ENCODE measurements around the gene PLEKHA6.

DNA sequence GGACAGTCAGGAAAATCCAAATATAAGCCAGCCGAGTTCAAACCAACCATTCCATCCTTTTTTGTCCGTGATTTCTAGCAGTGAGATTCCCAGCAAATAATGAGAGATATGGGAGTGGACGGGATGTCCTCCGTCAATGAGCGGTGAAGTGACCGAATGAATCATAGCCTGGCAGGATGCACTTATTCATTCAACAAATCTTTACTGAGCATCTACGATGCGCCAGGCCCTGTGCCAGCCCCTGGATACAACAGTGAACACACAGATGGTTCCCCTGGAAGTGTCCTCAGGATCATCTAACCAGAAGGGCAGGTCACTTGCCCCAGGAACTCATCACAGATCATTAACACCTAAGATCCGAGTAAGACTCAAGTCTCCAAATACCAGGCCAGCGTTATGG is 8.2 kb upstream of the PLEKHA6 start:
- TF ChIP-seq, protein P1, sequence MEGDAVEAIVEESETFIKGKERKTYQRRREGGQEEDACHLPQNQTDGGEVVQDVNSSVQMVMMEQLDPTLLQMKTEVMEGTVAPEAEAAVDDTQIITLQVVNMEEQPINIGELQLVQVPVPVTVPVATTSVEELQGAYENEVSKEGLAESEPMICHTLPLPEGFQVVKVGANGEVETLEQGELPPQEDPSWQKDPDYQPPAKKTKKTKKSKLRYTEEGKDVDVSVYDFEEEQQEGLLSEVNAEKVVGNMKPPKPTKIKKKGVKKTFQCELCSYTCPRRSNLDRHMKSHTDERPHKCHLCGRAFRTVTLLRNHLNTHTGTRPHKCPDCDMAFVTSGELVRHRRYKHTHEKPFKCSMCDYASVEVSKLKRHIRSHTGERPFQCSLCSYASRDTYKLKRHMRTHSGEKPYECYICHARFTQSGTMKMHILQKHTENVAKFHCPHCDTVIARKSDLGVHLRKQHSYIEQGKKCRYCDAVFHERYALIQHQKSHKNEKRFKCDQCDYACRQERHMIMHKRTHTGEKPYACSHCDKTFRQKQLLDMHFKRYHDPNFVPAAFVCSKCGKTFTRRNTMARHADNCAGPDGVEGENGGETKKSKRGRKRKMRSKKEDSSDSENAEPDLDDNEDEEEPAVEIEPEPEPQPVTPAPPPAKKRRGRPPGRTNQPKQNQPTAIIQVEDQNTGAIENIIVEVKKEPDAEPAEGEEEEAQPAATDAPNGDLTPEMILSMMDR (IDR thresholded peaks at IDR 0.05) = no peak
- no peak for TF ChIP-seq EP300 (IDR thresholded peaks at IDR 0.05)
- TF ChIP-seq POLR2A (IDR thresholded peaks at IDR 0.05) = no peak
